HCT116 (cell line): Measurements from ENCODE around the gene CLEC17A.

ENCODE experiments used
- SP1 ChIP-seq: IDR thresholded peaks from 2 replicates; pipeline ENCODE4 v1.6.1; 2012; ENCODE audit warnings: low read depth
- TF ChIP-seq, protein P1 (sequence below), 3 experiments: fragments of 200-600 bp in 1 of 3; sonication (generic) in 1 of 3; IDR thresholded peaks in 2 of 3; conservative IDR thresholded peaks in 1 of 3; 2 replicates each; pipeline ENCODE4 v1.5.1; 2012 to 2017; ENCODE audit warnings: low read depth in 2 of 3, low read length in 2 of 3, antibody characterized with exemption in 1 of 3, borderline replicate concordance in 1 of 3, control low read depth in 1 of 3, mild to moderate bottlenecking in 1 of 3, mixed read lengths in 1 of 3, mixed run types in 1 of 3, moderate library complexity in 1 of 3; ENCODE audit not compliant: insufficient read depth in 1 of 3

GRCh38 chr19:14553939-14554243 is 29.0 kb upstream of the CLEC17A start:
- TF ChIP-seq, protein P1, sequence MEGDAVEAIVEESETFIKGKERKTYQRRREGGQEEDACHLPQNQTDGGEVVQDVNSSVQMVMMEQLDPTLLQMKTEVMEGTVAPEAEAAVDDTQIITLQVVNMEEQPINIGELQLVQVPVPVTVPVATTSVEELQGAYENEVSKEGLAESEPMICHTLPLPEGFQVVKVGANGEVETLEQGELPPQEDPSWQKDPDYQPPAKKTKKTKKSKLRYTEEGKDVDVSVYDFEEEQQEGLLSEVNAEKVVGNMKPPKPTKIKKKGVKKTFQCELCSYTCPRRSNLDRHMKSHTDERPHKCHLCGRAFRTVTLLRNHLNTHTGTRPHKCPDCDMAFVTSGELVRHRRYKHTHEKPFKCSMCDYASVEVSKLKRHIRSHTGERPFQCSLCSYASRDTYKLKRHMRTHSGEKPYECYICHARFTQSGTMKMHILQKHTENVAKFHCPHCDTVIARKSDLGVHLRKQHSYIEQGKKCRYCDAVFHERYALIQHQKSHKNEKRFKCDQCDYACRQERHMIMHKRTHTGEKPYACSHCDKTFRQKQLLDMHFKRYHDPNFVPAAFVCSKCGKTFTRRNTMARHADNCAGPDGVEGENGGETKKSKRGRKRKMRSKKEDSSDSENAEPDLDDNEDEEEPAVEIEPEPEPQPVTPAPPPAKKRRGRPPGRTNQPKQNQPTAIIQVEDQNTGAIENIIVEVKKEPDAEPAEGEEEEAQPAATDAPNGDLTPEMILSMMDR (IDR thresholded peaks at IDR 0.05 in 2 of 3, conservative IDR thresholded peaks at IDR 0.05 in 1 of 3; ENCODE audit: borderline replicate concordance in 1 of 3, insufficient read depth in 1 of 3, low read depth in 2 of 3, low read length in 2 of 3), result no peak
- TF ChIP-seq SP1, result no peak
